ENCODE measurements around the gene RPL22.

RPL22 gene

GRCh38 chr1:6168947-6169586 is 30.3 kb downstream of the RPL22 start:
- no peak overlapping the region for H2BK15ac ChIP-seq (ENCODE audit: low read depth, poor library complexity, severe bottlenecking)
- no peak overlapping the region for H3K27ac ChIP-seq (ENCODE audit: low read length, poor library complexity, severe bottlenecking)
- H3K27me3 ChIP-seq (ENCODE audit: control insufficient read depth in 1 of 2, insufficient read depth in 1 of 2, low read length in 2 of 2), result peaks cover 50 to 80% of the 10 kb centered on the region in 2 experiments
- no peak overlapping the region for H2BK120ac ChIP-seq (ENCODE audit: low read depth, low read length)
- H2BK12ac ChIP-seq (ENCODE audit: low read length in 2 of 2), result no peak overlapping the region
- DNase-seq, result no peak
- H3K14ac ChIP-seq (ENCODE audit: low read length in 2 of 2), result no peak overlapping the region
- no peak overlapping the region for H3K4me3 ChIP-seq (ENCODE audit: insufficient read depth in 1 of 2, low read depth in 1 of 2, low read length in 2 of 2)
- H3K18ac ChIP-seq (ENCODE audit: low read depth in 1 of 2, low read length in 2 of 2), result no peak overlapping the region
- 87% methylated on average over 17 of the region's 18 CpGs for WGBS
- no peak overlapping the region for H3K23ac ChIP-seq (ENCODE audit: low read length in 2 of 2)
- no peak overlapping the region for H2AK5ac ChIP-seq (ENCODE audit: low read length, severe bottlenecking)
- no peak overlapping the region for H3K4me2 ChIP-seq (ENCODE audit: low read length, poor library complexity, severe bottlenecking)
- no peaks in the 10 kb centered on the region for H3K9me3 ChIP-seq (ENCODE audit: control insufficient read depth, low read length)
- no peaks in the 10 kb centered on the region for H3K4me1 ChIP-seq (ENCODE audit: control insufficient read depth, insufficient read depth, low read depth, low read length)
- no peak overlapping the region for H2AFZ ChIP-seq (ENCODE audit: low read depth, low read length)
- H3K36me3 ChIP-seq (ENCODE audit: control insufficient read depth in 1 of 2, insufficient read depth in 2 of 2, low read depth in 1 of 2, low read length in 2 of 2), result no peaks in the 10 kb centered on the region
- H3K79me1 ChIP-seq (replicated peaks; ENCODE audit: low read length, poor library complexity, severe bottlenecking), result no peaks in the 10 kb centered on the region
- H2BK5ac ChIP-seq (ENCODE audit: low read depth, low read length, poor library complexity, severe bottlenecking), result no peak overlapping the region
- H3K4ac ChIP-seq (ENCODE audit: low read depth in 1 of 2, low read length in 2 of 2), result no peak overlapping the region
- H4K8ac ChIP-seq (ENCODE audit: low read length), result no peak overlapping the region
- H4K91ac ChIP-seq (ENCODE audit: low read length), result no peak overlapping the region
- H3K9ac ChIP-seq (ENCODE audit: low read length), result no peak overlapping the region

GRCh38 chr1:6167391-6168303 is 31.7 kb downstream of the RPL22 start:
- peaks cover 56 to 84% of the 10 kb centered on the region in 2 experiments for H3K27me3 ChIP-seq (ENCODE audit: control insufficient read depth in 1 of 2, insufficient read depth in 1 of 2, low read length in 2 of 2)
- H3K4ac ChIP-seq (ENCODE audit: low read depth in 1 of 2, low read length in 2 of 2), result no peak overlapping the region
- no peak overlapping the region for H3K4me2 ChIP-seq (ENCODE audit: low read length, poor library complexity, severe bottlenecking)
- H2AK5ac ChIP-seq (ENCODE audit: low read length, severe bottlenecking), result no peak overlapping the region
- H2BK15ac ChIP-seq (ENCODE audit: low read depth, poor library complexity, severe bottlenecking), result no peak overlapping the region
- WGBS, result 85% methylated on average over 34 of the region's 34 CpGs
- H3K4me3 ChIP-seq (ENCODE audit: insufficient read depth in 1 of 2, low read depth in 1 of 2, low read length in 2 of 2), result no peak overlapping the region
- no peaks in the 10 kb centered on the region for H3K4me1 ChIP-seq (ENCODE audit: control insufficient read depth, insufficient read depth, low read depth, low read length)
- DNase-seq, result no peak
- H3K18ac ChIP-seq (ENCODE audit: low read depth in 1 of 2, low read length in 2 of 2), result no peak overlapping the region
- H4K8ac ChIP-seq (ENCODE audit: low read length), result no peak overlapping the region
- no peak overlapping the region for H3K9ac ChIP-seq (ENCODE audit: low read length)
- no peak overlapping the region for H2BK12ac ChIP-seq (ENCODE audit: low read length in 2 of 2)
- no peak overlapping the region for H2BK120ac ChIP-seq (ENCODE audit: low read depth, low read length)
- no peak overlapping the region for H2BK5ac ChIP-seq (ENCODE audit: low read depth, low read length, poor library complexity, severe bottlenecking)
- H3K9me3 ChIP-seq (ENCODE audit: control insufficient read depth, low read length), result no peaks in the 10 kb centered on the region
- H2AFZ ChIP-seq (ENCODE audit: low read depth, low read length), result no peak overlapping the region
- H3K27ac ChIP-seq (ENCODE audit: low read length, poor library complexity, severe bottlenecking), result no peak overlapping the region
- no peak overlapping the region for H3K14ac ChIP-seq (ENCODE audit: low read length in 2 of 2)
- no peaks in the 10 kb centered on the region for H3K79me1 ChIP-seq (replicated peaks; ENCODE audit: low read length, poor library complexity, severe bottlenecking)
- H3K23ac ChIP-seq (ENCODE audit: low read length in 2 of 2), result no peak overlapping the region
- no peaks in the 10 kb centered on the region for H3K36me3 ChIP-seq (ENCODE audit: control insufficient read depth in 1 of 2, insufficient read depth in 2 of 2, low read depth in 1 of 2, low read length in 2 of 2)
- no peak overlapping the region for H4K91ac ChIP-seq (ENCODE audit: low read length)

- Histone ChIP-seq H3K18ac (ENCODE audit: low read depth in 1 of 2, low read length in 2 of 2) (no peak overlapping the region), H2AK5ac (ENCODE audit: low read length, severe bottlenecking) (no peak overlapping the region), H3K27ac (ENCODE audit: low read length, poor library complexity, severe bottlenecking) (no peak overlapping the region), H3K9ac (ENCODE audit: low read length) (no peak overlapping the region), H4K91ac (ENCODE audit: low read length) (no peak overlapping the region), H3K4ac (ENCODE audit: low read depth in 1 of 2, low read length in 2 of 2) (no peak overlapping the region), H4K8ac (ENCODE audit: low read length) (no peak overlapping the region), H3K14ac (ENCODE audit: low read length in 2 of 2) (no peak overlapping the region), H3K4me1 (ENCODE audit: control insufficient read depth, insufficient read depth, low read depth, low read length) (peaks cover under 1% of the 10 kb centered on the region), H3K4me3 (ENCODE audit: insufficient read depth in 1 of 2, low read depth in 1 of 2, low read length in 2 of 2) (no peak overlapping the region), H2AFZ (ENCODE audit: low read depth, low read length) (no peak overlapping the region), H3K4me2 (ENCODE audit: low read length, poor library complexity, severe bottlenecking) (no peak overlapping the region), H3K9me3 (ENCODE audit: control insufficient read depth, low read length) (no peaks in the 10 kb centered on the region), H2BK15ac (ENCODE audit: low read depth, poor library complexity, severe bottlenecking) (no peak overlapping the region), H3K23ac (ENCODE audit: low read length in 2 of 2) (no peak overlapping the region), H3K36me3 (ENCODE audit: control insufficient read depth in 1 of 2, insufficient read depth in 2 of 2, low read depth in 1 of 2, low read length in 2 of 2) (no peaks in the 10 kb centered on the region), H2BK12ac (ENCODE audit: low read length in 2 of 2) (no peak overlapping the region), H2BK120ac (ENCODE audit: low read depth, low read length) (no peak overlapping the region), H2BK5ac (ENCODE audit: low read depth, low read length, poor library complexity, severe bottlenecking) (no peak overlapping the region), H3K27me3 (ENCODE audit: control insufficient read depth in 1 of 2, insufficient read depth in 1 of 2, low read length in 2 of 2) (peaks cover 59 to 82% of the 10 kb centered on the region in 2 experiments), H3K79me1 (replicated peaks; ENCODE audit: low read length, poor library complexity, severe bottlenecking) (no peaks in the 10 kb centered on the region)
- DNase-seq, result no peak
- WGBS, result 76% methylated on average over 19 of the region's 19 CpGs
Observed at GRCh38 chr1:6166655-6167390, 32.6 kb downstream of the RPL22 start.

GRCh38 chr1:6166221-6166620 is 33.2 kb downstream of the RPL22 start:
- no peak overlapping the region for H3K4me3 ChIP-seq (ENCODE audit: insufficient read depth in 1 of 2, low read depth in 1 of 2, low read length in 2 of 2)
- H3K23ac ChIP-seq (ENCODE audit: low read length in 2 of 2), result no peak overlapping the region
- no peak overlapping the region for H3K14ac ChIP-seq (ENCODE audit: low read length in 2 of 2)
- H2BK12ac ChIP-seq (ENCODE audit: low read length in 2 of 2), result no peak overlapping the region
- no peak overlapping the region for H3K27ac ChIP-seq (ENCODE audit: low read length, poor library complexity, severe bottlenecking)
- H3K18ac ChIP-seq (ENCODE audit: low read depth in 1 of 2, low read length in 2 of 2), result no peak overlapping the region
- H3K36me3 ChIP-seq (ENCODE audit: control insufficient read depth in 1 of 2, insufficient read depth in 2 of 2, low read depth in 1 of 2, low read length in 2 of 2), result no peaks in the 10 kb centered on the region
- H2AK5ac ChIP-seq (ENCODE audit: low read length, severe bottlenecking), result no peak overlapping the region
- no peak overlapping the region for H4K8ac ChIP-seq (ENCODE audit: low read length)
- DNase-seq, result no peak
- H2BK15ac ChIP-seq (ENCODE audit: low read depth, poor library complexity, severe bottlenecking), result no peak overlapping the region
- no peak overlapping the region for H2BK120ac ChIP-seq (ENCODE audit: low read depth, low read length)
- WGBS, result 66% methylated on average over 10 of the region's 10 CpGs
- no peaks in the 10 kb centered on the region for H3K79me1 ChIP-seq (replicated peaks; ENCODE audit: low read length, poor library complexity, severe bottlenecking)
- H4K91ac ChIP-seq (ENCODE audit: low read length), result no peak overlapping the region
- no peaks in the 10 kb centered on the region for H3K9me3 ChIP-seq (ENCODE audit: control insufficient read depth, low read length)
- H3K4me2 ChIP-seq (ENCODE audit: low read length, poor library complexity, severe bottlenecking), result no peak overlapping the region
- H3K9ac ChIP-seq (ENCODE audit: low read length), result no peak overlapping the region
- H3K27me3 ChIP-seq (ENCODE audit: control insufficient read depth in 1 of 2, insufficient read depth in 1 of 2, low read length in 2 of 2), result peaks cover 60 to 82% of the 10 kb centered on the region in 2 experiments
- H3K4me1 ChIP-seq (ENCODE audit: control insufficient read depth, insufficient read depth, low read depth, low read length), result peaks cover 2% of the 10 kb centered on the region
- no peak overlapping the region for H2AFZ ChIP-seq (ENCODE audit: low read depth, low read length)
- H2BK5ac ChIP-seq (ENCODE audit: low read depth, low read length, poor library complexity, severe bottlenecking), result no peak overlapping the region
- H3K4ac ChIP-seq (ENCODE audit: low read depth in 1 of 2, low read length in 2 of 2), result no peak overlapping the region

Measured in mesenchymal stem cell (in vitro differentiated cells and primary cell).